A549 (cell line): ENCODE results near the gene FBXW12.

ENCODE experiments used
- CTCF ChIP-seq: fragments of >200 bp; sonication (Bioruptor Twin); formaldehyde crosslinking; IDR thresholded peaks from 3 replicates; pipeline ENCODE4 v1.5.1; 2016
- HDAC2 ChIP-seq: fragments of 200-600 bp; sonication (generic); IDR thresholded peaks from 2 replicates; pipeline ENCODE4 v1.6.1; 2016
- JUN ChIP-seq, 2 experiments: fragments of >200 bp; sonication (Bioruptor Twin); formaldehyde crosslinking; IDR thresholded peaks; 2 replicates in 1 of 2; 3 replicates in 1 of 2; pipeline ENCODE4 v1.6.1; 2016 to 2017
- KDM5A ChIP-seq: fragments of 200-600 bp; sonication (generic); IDR thresholded peaks from 2 replicates; pipeline ENCODE4 v1.6.1; 2016; ENCODE audit warnings: antibody characterized with exemption, mild to moderate bottlenecking
- MAZ ChIP-seq: fragments of 150-350 bp; IDR thresholded peaks from 2 replicates; pipeline ENCODE4 v1.6.1; 2014; ENCODE audit warnings: antibody characterized with exemption, low read depth, low read length, borderline replicate concordance
- MYC ChIP-seq: IDR thresholded peaks from 2 replicates; pipeline ENCODE4 v1.6.1; 2012; ENCODE audit warnings: mild to moderate bottlenecking, inconsistent platforms, low read length, improper control_type of control experiment, borderline replicate concordance
- PBX3 ChIP-seq: IDR thresholded peaks from 2 replicates; pipeline ENCODE4 v1.6.1; 2012
- POLR2A ChIP-seq: IDR thresholded peaks from 2 replicates; pipeline ENCODE4 v1.6.1; 2012; ENCODE audit warnings: mild to moderate bottlenecking, low read length
- ZFP36 ChIP-seq: fragments of 450-650 bp; IDR thresholded peaks from 2 replicates; pipeline ENCODE4 v1.6.1; 2014; ENCODE audit warnings: borderline replicate concordance; ENCODE audit not compliant: partially characterized antibody

- no peak for TF ChIP-seq CTCF
- no peak for TF ChIP-seq JUN (IDR thresholded peaks at IDR 0.05)
- no peak for TF ChIP-seq HDAC2
- TF ChIP-seq PBX3 = no peak
- no peak for TF ChIP-seq POLR2A
- no peak for TF ChIP-seq ZFP36
- no peak for TF ChIP-seq MAZ
- no peak for TF ChIP-seq MYC
- TF ChIP-seq KDM5A = no peak
Observed at GRCh38 chr3:48422272-48422671, 50.3 kb downstream of the FBXW12 start.
